Cerebellar nuclear complex (tissue), 1 donor: ENCODE measurements around the gene CLHC1.
A peak's percentile ranks its signal among the peaks of the same experiment; 100 is the strongest.

ENCODE experiments used
- DNase-seq, 2 experiments: peaks; one replicate each; lab custom pipeline; 2025; lab: John Stamatoyannopoulos, UW

CLHC1 gene

GRCh38 chr2:55169915-55170314, 62.2 kb downstream of the CLHC1 start:
- no peak for DNase-seq

GRCh38 chr2:55169359-55169758, 62.7 kb downstream of the CLHC1 start:
- no peak for DNase-seq

GRCh38 chr2:55168221-55169154, 63.6 kb downstream of the CLHC1 start:
- peak in 1 of 2 experiments; percentile 66 for DNase-seq

- no peak for DNase-seq
Measured at GRCh38 chr2:55165626-55166025, 66.5 kb downstream of the CLHC1 start.

GRCh38 chr2:55164534-55165480, 67.3 kb downstream of the CLHC1 start:
- DNase-seq, result no peak

- no peak for DNase-seq
Measured at GRCh38 chr2:55163941-55164390, 68.1 kb downstream of the CLHC1 start.

- no peak for DNase-seq
Measured at GRCh38 chr2:55163274-55163721, 68.8 kb downstream of the CLHC1 start.

- DNase-seq, result no peak
Measured at GRCh38 chr2:55162284-55163006, 69.6 kb downstream of the CLHC1 start.

GRCh38 chr2:55161295-55162210, 70.5 kb downstream of the CLHC1 start:
- no peak for DNase-seq

- DNase-seq, result no peak
Measured at GRCh38 chr2:55160422-55160821, 71.7 kb downstream of the CLHC1 start.

- no peak for DNase-seq
Measured at GRCh38 chr2:55159752-55160151, 72.3 kb downstream of the CLHC1 start.

- DNase-seq, result no peak
Measured at GRCh38 chr2:55159037-55159651, 72.9 kb downstream of the CLHC1 start.

GRCh38 chr2:55158111-55158814, 73.8 kb downstream of the CLHC1 start:
- DNase-seq, result no peak

- DNase-seq, result no peak
Measured at GRCh38 chr2:55157474-55157884, 74.6 kb downstream of the CLHC1 start.

GRCh38 chr2:55156984-55157383, 75.1 kb downstream of the CLHC1 start:
- DNase-seq, result no peak

- no peak for DNase-seq
Measured at GRCh38 chr2:55156326-55156725, 75.8 kb downstream of the CLHC1 start.

- no peak for DNase-seq
Measured at GRCh38 chr2:55155764-55156281, 76.3 kb downstream of the CLHC1 start.

GRCh38 chr2:55155206-55155605, 76.9 kb downstream of the CLHC1 start:
- no peak for DNase-seq

- DNase-seq, result no peak
Measured at GRCh38 chr2:55154525-55155030, 77.5 kb downstream of the CLHC1 start.
